D341Med (cell line): Measurements from ENCODE around the gene LETM1.
A peak's percentile ranks its signal among the peaks of the same experiment; 100 is the strongest.

ENCODE experiments used
- DNase-seq: peaks from one replicate; pipeline ENCODE4 v3.0.0; 2012; ENCODE audit warnings: low spot score

LETM1 gene

DNA sequence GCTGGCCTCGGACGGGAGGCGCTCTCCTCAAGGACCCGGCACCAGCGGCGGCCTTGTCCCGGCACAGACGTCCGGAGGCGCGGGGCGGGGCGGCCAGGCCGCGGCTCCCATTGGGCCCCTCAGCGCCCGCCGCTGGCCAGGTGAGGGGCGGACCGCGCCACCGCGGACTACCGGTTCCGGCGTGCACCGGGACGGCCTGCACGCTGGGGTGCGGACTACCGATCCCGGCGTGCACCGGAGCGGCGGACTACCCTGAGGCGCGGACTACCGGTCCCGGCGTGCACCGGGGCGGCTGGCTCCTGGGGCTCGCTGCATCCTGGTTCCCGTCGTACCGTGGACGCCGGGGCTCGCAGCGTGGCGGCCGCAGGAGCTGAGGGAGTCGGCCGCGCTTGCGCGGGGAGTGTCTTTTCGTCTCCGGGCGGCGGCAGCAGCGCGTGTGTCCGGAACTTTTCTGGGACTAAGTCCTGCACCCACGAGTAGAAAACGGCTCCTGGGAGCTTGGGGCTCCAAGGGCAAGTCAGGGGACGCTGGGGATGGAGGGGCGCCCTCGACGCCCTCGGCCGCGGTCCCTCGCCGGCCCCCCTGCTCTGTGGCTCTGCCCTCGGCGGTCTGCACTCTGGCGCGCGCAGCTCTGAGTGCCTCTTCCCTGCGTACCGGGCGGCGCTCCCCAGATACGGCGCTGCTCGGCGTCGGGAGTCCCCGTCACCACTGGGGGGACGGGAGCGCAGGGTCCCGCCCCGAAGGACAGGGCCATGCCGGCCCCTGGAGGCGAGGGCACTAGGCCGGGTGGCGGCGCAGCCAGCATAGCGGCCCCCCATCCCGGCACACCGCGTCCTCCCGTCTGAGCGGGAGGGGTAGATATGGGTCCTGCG is at the start of gene LETM1:
Gene LETM1, minus strand, starts transcription at position 86 of the 872 bp plus-strand sequence. CDS start 206 bp downstream, outside the sequence.
- DNase-seq = peak; percentile 96

DNA sequence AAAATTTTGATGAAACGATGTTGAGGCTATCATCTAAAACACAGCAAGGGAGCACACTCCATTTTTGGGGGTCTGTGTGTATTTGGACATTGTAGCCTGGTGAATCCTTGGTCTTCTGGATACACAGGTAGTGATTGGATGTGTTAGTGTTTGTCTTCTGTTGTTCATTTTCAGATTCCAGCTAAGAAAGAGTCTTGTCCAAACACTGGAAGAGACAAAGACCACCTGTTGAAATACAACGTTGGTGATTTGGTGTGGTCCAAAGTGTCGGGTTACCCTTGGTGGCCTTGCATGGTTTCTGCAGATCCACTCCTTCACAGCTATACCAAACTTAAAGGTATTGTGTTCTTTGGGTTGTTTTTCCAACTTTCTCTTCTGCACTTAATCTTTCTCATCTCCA is 48.1 kb upstream of the LETM1 start:
- DNase-seq = no peak

DNA sequence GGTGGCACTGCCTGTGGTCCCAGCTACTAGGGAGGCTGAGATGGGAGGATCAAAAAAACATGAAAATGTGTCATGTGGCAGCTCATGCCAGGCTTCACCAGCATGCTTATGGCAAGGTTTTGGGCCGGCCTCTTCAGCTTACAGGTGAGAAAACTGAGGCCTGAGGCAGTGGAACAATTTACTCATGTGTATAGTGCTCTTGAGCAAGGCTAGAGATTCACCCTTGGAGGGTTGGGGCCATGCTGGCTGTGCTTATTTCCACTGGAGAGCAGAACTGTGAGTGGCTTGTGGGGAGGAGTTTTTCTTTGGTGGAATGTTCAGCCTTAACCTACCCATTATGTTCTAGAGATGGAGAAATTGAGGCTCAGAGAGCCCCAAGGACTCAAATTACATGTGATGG is 47.1 kb upstream of the LETM1 start:
- no peak for DNase-seq

DNA sequence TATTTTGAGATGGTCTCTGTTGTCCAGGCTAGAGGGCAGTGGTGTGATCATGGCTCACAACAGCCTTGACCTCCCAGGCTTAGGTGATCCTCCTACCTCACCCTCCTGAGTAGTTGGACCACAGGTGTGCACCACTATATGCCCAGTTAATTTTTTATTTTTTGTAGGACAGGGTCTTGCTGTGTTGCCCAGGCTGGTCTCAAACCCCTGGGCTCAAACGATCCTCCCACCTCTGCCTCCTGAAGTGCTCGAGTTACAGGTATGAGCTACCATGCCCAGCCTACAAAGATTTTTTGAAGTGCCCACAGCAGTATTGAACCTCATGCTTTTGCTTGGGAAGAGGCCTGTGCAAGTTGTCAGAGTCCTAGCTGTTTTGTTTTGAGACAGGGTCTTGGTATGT is 46.3 kb upstream of the LETM1 start:
- no peak for DNase-seq

DNA sequence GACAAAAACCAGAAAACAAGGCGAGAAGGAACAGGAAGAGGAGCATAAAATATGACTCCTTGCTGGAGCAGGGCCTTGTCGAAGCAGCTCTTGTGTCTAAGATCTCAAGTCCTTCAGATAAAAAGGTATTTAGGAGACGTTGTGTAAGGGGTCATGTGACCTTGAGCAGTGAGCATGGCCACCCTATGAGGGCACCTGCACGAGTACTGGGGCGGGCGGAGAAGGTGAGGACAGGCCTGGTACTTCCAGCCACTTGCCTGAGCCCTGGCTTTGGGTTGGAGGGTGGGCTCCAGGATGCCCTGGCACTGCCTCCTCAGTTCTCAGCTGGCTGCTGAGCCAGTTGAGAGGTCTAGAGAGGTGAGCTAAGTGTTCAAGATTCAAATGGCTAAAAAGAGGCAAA is 45.2 kb upstream of the LETM1 start:
- no peak for DNase-seq

DNA sequence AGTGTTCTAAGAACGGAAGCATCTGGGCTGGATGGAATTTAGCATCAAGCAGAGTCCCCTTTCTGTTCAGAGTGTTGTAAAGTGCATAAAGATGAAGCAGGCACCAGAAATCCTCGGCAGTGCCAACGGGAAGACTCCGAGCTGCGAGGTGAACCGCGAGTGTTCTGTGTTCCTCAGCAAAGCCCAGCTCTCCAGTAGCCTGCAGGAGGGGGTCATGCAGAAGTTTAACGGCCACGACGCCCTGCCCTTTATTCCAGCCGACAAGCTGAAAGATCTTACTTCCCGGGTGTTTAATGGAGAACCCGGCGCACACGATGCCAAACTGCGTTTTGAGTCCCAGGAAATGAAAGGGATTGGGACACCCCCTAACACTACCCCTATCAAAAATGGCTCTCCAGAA is 44.7 kb upstream of the LETM1 start:
- DNase-seq = no peak

DNA sequence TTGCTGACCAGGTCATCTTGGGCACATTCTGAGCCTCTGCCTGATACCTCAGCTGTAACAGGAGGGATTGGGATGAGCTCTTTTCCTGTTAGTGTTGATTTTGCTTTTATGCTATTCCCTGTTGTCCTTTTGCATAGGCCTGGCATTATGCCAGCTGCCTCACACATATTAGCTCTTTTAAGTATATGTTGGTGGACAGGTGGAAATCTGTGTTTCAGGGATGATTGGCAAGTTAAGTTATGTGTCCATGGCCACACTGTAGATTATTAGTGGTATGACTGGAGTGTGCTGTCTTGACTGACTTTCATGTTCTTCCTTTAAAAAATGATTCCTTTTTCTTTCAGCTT is 44.1 kb upstream of the LETM1 start:
- no peak for DNase-seq

DNA sequence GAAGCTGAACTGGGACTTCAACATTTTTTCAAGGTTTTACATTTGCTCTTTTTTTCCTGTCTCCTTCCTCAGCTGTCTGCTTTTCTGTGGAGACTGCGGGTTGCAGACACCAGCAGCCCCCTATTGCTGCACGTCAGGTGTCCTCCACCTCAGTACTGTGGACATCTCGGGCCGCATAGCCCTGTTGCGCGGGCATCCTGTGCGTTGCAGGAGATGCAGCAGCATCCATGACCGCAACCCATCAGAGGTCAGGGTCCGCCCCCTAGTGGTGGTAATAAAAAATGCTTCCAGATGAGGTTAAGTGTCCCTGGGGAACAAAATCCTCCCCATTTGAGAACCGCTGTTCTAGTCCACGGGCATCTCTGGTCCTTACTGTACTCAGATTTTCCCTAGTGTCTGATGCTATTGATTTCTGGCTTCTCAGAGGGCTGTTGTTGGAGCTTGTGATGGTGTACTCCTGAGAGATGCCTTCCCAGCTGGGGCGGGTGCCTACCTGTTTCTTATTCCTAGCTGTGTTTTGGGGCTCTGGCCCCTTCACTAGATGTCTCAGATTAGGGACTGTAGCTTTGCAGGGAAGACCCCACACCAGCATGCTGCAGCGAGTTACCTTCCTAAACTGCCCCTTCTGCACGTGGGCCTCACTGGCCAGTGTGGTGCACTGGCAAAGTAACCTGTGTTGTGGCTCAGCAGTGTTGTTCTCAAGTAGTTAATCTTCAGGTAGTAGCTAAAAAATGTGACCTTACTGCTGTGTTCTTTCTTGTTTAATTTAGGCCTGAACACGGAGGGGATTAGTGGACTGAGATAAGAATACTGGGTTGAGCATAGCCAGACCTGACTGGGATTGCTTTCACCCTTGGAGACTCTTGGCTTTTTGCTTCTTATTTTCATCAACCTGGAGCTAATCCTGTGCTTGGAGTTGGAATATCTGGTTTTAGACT is 43.5 kb upstream of the LETM1 start:
- DNase-seq = peak; percentile 89

DNA sequence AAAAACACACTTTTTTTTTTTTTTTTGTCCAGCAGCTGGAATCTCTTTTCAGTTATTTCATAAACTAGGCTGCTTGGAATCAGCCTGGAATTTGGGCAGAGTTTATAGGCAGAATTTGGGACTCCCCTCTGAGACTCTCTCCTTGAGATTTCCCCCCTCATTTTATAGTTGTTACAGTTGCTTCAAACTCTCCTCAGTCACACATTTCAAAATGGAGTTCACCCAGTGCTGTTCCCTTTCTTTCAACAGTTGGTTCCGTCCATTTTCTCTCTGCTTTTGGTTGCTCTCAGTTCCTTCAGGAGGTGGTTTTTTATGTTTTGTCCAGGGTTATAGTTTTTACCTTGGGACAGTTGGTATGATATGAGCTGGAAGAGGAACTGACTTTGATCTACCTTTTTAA is 42.7 kb upstream of the LETM1 start:
- no peak for DNase-seq

DNA sequence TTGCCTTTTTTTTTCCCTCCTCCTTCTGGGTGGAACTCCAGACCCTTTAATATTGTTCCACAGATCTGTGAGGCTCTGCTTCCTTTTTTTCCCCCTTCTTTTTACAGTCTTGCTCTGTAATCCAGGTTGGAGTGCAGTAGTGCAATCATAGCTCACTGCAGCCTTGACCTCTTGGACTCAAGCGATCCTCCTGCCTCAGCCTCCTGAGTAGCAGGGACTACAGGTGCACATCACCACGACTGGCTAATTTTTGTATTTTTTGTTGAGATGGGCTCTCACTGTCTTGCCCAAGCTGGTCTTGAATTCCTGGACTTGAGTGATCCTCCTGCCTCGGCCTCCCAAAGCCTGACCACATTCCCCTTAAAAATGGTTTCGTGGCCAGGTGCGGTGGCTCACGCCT is 42.1 kb upstream of the LETM1 start:
- no peak for DNase-seq

DNA sequence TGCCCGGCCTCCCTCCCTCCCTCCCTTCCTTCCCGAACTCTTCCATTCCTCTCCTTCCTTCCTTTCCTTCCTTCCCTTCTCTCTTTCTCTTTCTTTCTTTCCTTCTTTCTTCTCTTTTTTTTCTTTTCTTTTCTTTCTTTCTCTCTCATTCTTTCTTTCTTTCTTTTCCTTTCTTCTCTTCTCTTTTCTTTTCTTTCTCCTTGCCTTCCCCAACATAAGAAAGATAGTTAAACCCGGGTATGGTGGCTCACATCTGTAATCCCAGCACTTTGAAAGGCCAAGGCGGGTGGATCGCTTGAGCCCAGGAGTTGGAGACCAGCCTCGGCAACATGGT is 40.7 kb upstream of the LETM1 start:
- DNase-seq = no peak

DNA sequence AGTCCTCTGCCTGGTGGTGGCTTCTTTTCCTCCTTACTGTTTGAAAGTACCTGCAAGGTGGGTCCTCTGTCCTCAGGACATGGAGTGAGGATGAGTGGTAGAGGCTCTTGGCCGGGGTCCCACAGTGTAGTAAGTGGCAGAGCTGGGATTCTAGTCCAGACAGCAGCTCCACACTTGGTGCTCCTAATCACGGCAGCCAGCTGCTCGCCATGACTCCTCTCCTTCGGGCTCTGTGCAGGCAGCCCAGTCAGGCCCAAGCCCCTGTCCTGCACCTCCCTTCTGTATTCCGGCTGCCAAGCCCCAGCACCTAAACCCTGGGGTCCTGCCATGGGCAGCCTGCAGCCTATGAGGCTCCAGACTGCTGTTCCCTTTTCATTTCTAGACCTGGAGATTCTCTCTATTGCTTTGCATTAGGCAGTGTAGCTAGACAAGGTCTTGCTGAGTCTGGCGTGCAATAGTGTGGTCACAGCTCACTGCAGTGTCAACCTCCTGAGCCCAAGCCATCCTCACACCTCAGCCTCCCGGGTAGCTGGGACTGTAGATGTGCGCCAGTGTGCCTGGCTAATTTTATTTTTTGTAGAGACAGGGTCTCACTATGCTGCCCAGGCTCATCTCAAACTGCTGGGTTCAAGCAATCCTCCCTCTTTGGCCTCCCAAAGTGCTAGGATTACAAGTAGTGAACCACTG is 40.2 kb upstream of the LETM1 start:
- DNase-seq = no peak

DNA sequence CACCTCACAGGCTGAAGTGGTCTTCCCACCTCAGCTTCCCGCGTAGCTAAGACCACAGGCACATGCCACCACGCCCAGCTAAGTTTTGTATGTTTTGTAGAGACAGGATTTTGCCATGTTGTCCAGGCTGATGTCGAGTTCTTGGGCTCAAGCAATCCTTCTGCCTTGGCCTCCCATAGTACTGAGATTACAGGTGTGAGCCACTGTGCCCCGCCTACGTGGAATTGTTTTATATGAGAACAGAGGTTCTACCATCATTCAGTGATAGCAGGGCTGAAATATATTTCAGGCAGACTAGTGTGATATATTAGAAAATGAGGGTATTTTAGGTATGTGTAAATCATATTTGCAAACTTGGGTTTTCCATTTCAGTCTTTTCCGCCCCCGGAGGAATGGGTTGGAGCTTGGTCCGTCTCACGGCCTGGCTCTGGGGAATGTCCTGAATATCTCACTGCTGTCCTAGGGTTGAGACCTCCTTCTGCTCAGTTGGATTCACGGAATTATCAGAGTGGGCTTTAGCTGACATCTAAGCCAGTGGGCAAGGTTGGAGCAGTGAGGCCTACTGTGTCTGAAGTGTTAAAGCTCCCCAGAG is 35.1 kb upstream of the LETM1 start:
- no peak for DNase-seq

DNA sequence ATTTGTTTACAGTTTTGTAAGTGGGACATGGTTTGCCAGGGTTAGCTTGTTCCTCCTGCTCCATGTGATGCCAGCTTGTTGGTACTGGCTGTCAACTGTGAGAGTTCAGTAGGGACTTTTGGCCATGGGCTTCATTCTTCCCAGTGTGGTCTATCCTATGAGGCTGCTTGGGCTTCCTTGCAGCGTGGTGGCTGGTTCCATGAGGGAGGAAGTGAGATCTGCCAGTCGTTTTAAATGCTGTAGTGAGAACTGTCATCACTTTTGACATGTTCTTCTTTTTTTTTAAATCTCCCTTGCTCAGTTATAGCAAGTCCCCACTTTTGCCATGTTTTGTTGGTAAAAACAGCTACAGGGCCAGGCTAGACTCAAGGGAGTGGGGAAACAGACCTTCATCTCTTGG is 31.1 kb upstream of the LETM1 start:
- DNase-seq = no peak

DNA sequence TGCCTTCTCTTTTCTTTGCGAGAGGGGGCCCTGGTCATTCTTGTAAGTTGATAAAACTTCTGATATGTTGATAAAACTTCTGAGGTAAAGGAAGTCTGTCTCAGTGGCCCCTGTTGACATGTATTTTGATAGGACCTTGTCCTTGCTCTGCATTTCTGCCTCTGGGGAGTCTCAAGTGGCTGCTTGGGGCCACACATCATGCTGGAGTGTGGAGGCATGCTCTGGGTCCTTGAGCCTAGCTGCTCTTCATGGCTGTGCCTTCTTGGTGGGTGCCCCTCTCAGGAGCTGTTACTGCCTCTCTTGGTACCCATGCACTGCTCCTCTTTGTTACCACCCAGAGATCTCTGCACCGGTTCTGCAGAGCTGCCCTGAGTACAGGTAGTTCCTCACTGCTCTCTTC is 29.5 kb upstream of the LETM1 start:
- DNase-seq = no peak

DNA sequence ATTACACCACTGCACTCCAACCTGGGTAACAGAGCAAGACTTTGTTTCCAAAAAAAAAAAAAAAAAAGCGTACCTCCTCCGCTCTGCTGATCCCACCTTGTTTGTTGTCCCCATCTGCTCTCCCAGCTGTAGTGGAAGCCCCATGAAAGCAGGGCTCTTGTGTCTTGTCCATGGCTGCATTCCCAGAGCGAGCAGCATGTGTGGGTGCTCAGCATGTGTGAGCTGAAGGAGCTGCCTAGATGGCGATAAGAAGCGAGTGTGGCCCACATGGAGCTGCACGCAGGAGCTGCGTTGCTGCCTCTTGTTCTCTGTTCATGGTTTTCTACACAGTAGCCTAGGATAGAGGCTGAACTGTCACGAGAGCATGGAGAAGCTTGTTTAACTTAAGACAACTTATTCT is 27.6 kb upstream of the LETM1 start:
- no peak for DNase-seq

DNA sequence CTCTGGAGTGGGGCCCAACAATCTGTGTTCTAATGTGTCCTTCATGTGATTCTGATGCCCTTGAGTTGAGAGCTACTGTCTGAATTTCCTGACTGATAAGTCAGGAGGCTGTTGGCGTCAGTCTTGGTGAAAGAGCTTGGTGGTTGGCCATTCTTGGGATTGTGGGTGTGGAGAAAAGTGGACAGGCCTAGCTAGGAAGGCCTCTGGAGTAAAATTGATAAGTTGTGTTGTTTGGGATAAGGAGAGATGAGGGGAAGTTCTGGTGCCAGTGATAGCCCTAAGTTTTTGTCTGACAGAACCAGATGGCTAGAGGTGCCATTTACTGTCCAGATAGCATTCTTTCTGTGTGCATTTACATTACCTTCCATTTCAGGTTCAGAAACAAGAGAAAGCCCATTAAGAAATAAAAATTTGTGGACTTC is 26.9 kb upstream of the LETM1 start:
- no peak for DNase-seq

DNA sequence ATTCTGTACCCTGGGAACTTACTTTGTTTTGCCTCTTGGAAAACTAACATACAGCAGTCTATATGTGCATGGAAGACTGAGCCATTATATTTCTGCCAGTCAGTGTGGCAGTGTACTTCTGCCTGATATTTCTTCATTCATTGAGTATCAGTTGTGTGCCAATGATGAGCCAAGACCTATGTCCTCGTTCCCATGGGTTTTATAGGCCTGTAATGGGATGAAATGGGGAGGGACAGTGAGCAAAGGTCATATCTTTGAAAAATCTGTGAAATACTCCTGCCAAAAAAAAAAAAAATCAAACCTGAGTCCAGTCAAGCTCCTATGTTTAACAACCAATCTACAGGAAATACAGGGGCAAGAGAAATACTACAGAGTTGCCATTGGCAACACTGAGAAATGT is 24.4 kb upstream of the LETM1 start:
- DNase-seq = no peak

DNA sequence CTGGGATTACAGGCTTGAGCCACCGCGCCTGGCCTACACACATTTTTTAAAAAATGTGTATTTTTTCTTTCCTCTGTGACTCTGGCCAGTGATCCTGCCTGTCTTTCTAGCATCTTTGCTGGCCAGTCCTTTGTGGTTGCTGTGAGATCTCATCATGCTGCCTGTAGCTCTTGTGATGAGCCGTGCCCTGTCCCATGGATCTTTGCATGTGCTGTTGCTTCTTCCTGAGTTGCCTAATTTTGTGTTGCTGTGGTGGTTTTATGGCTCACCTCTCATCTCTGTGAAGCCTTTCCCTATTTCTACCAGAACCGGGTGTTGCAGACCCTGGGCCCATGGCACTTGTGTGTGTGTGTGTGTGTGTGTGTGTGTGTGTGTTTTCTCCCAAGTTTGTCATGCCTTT is 23.5 kb upstream of the LETM1 start:
- DNase-seq = no peak

DNA sequence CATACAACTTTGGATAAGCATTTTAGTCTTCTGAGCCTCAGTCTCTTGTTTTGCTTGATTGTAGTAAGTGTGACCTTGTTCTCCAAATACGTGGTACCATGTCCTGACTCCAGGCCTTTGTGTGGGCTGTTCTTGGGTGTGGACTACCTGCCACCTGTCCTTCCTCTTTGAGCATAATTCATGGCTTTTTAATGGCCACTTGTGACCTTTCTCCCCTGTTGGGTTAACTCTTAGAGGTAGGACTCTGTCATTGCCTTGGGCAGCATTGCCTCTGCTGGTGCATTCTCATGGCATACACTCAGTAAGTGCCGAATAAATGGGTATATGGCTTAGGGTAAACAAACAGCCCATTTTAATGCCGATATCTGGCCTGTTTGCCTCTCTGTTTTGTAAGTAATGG is 18.2 kb upstream of the LETM1 start:
- no peak for DNase-seq

DNA sequence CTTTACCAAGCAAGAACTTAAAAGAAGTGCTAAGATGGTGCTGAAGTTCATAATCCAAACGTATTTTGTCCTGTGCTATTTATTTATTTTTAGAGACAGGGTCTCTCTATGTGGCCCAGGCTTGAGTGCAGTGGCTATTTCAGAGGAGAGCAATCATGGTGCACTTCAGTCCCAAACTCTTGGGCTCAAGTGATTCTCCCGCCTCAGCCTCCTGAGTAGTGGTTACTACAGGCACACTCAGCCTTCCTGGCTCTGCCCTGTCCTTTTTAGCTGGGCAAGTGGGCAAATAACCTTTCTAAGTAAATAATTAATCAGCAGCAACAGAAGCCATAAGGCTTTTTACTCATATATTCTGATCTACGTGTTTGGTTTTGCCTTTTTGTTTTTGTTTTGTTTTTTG is 17.8 kb upstream of the LETM1 start:
- no peak for DNase-seq

DNA sequence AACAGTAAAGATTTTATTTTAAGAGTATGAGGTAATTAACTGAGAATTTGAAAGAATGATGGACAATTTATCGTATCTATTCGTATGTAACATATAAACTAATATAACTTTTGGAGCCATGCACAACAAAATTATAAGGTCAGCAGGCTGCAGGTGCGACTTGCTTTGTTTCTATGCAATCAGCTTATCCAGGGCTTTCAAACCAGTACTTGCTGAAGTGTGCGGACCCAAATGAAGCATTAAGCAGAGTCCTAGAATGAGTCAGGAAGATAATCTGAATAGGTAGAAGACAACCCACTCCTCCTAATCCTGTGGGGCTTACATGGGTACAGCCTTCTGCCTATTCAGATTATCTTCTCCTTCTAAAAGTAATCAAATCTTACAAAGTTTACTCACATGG is 17.3 kb upstream of the LETM1 start:
- DNase-seq = no peak
